GM12878 (cell line): ENCODE data around the gene PHKG2. TPM values are rescaled to one million over a fixed set of nuclear protein-coding genes. Genes with fewer than 3 reads are reported as not detected.

Source experiments
- ATAC-seq: fragments of 200-7000 bp; cut with Tn5 transposase; 3 replicates; pipeline ENCODE4 v1.9.1; 2020; ENCODE audit warnings: mild to moderate bottlenecking, moderate library complexity
- BruUV-seq: library from RNA; stranded (reverse); fragments of 400-500 nt; replicated peaks from 2 replicates; lab custom pipeline; 2021; lab: Mats Ljungman, UMichigan
- CTCF ChIA-PET: fragments of 300-600 bp; sonication (Branson Sonifier 250); formaldehyde crosslinking; extraction: SDS; loops from one replicate; lab custom pipeline; 2021; ENCODE audit warnings: inconsistent platforms; lab: Yijun Ruan, JAX
- POLR2A ChIA-PET: fragments of 350-600 bp; formaldehyde crosslinking; extraction: SDS; loops from one replicate; lab custom pipeline; 2021; ENCODE audit warnings: inconsistent platforms; lab: Charles Lee
- RAD21 ChIA-PET: fragments of 300-600 bp; sonication (Branson Sonifier 250); formaldehyde crosslinking; loops from one replicate; lab custom pipeline; 2023; ENCODE audit warnings: antibody characterized with exemption; ENCODE audit not compliant: unreplicated experiment; lab: Charles Lee
- SMC1A ChIA-PET: fragments of 300-600 bp; sonication (Branson Sonifier 250); formaldehyde crosslinking; loops from one replicate; lab custom pipeline; 2023; ENCODE audit not compliant: unreplicated experiment, uncharacterized antibody; lab: Charles Lee
- DNase-seq: peaks from one replicate; pipeline ENCODE4 v3.0.0-alpha.2; 2011; ENCODE audit warnings: low read depth, low spot score
- FAIRE-seq: peaks from 3 replicates; lab custom pipeline; 2011; peaks lifted over from hg19 to GRCh38; lab: Jason Lieb, UNC
- H2AFZ ChIP-seq: 2 replicates; pipeline ENCODE4 v1.6.0; 2011; ENCODE audit warnings: low read depth, low read length, control low read depth; ENCODE audit not compliant: control insufficient read depth
- H3K27ac ChIP-seq: 2 replicates; pipeline ENCODE4 v1.5.1; 2011; ENCODE audit warnings: control low read depth; ENCODE audit not compliant: control insufficient read depth, insufficient read depth
- H3K27me3 ChIP-seq, 2 experiments: replicated peaks in 1 of 2; 2 replicates each; pipeline versions ENCODE4 v1.6.0 to v1.6.1; 2011; ENCODE audit warnings: low read length in 1 of 2; ENCODE audit not compliant: control insufficient read depth in 2 of 2, insufficient read depth in 2 of 2
- H3K36me3 ChIP-seq, 2 experiments: 2 replicates each; pipeline ENCODE4 v1.5.1; 2011; ENCODE audit warnings: low read length in 1 of 2; ENCODE audit not compliant: control insufficient read depth in 2 of 2, insufficient read depth in 2 of 2
- H3K4me1 ChIP-seq: 2 replicates; pipeline ENCODE4 v1.6.1; 2011; ENCODE audit warnings: mild to moderate bottlenecking, low read length, moderate library complexity, mixed read lengths; ENCODE audit not compliant: control insufficient read depth, insufficient read depth
- H3K4me2 ChIP-seq: 2 replicates; pipeline ENCODE4 v1.6.0; 2011; ENCODE audit warnings: control low read depth; ENCODE audit not compliant: control insufficient read depth, insufficient read depth
- H3K4me3 ChIP-seq: fragments of 200-600 bp; sonication (generic); 2 replicates; pipeline ENCODE4 v1.5.1; 2016
- H3K79me2 ChIP-seq: 2 replicates; pipeline ENCODE4 v1.6.0; 2011; ENCODE audit warnings: low read length; ENCODE audit not compliant: control insufficient read depth, insufficient read depth
- H3K9ac ChIP-seq: 2 replicates; pipeline ENCODE4 v1.8.0; 2011; ENCODE audit warnings: low read length, control low read depth, mixed read lengths; ENCODE audit not compliant: control insufficient read depth, insufficient read depth
- H3K9me3 ChIP-seq: replicated peaks from 3 replicates; pipeline ENCODE4 v1.5.1; 2011; ENCODE audit warnings: mild to moderate bottlenecking, low read length; ENCODE audit not compliant: control insufficient read depth, insufficient read depth
- H4K20me1 ChIP-seq: 2 replicates; pipeline ENCODE4 v1.6.0; 2011; ENCODE audit not compliant: control insufficient read depth, insufficient read depth
- BRCA1 ChIP-seq: IDR thresholded peaks from 2 replicates; pipeline ENCODE4 v1.6.1; 2011; ENCODE audit warnings: low read depth, low read length, improper control_type of control experiment
- CBX3 ChIP-seq: fragments of 200-600 bp; sonication (generic); IDR thresholded peaks from 2 replicates; pipeline ENCODE4 v1.6.1; 2016; ENCODE audit warnings: low read depth, borderline replicate concordance
- CHD2 ChIP-seq: IDR thresholded peaks from 2 replicates; pipeline ENCODE4 v1.6.1; 2011; ENCODE audit warnings: low read depth, low read length, improper control_type of control experiment, borderline replicate concordance
- EP300 ChIP-seq, 2 experiments: fragments of 150-350 bp in 1 of 2; IDR thresholded peaks; 2 replicates each; pipeline ENCODE4 v1.6.1; 2011 to 2012; ENCODE audit warnings: low read depth in 2 of 2, low read length in 2 of 2, borderline replicate concordance in 1 of 2, improper control_type of control experiment in 1 of 2, inconsistent platforms in 1 of 2; ENCODE audit not compliant: control insufficient read depth in 1 of 2
- ESRRA ChIP-seq: IDR thresholded peaks from 2 replicates; pipeline ENCODE4 v1.6.1; 2012; ENCODE audit warnings: mild to moderate bottlenecking, low read length, improper control_type of control experiment
- ETV6 ChIP-seq, 2 experiments: fragments of 450-650 bp in 1 of 2; IDR thresholded peaks in 1 of 2; conservative IDR thresholded peaks in 1 of 2; 2 replicates each; pipeline ENCODE4 v1.6.1; 2014; ENCODE audit warnings: antibody characterized with exemption in 1 of 2, borderline replicate concordance in 1 of 2, low read depth in 1 of 2, mild to moderate bottlenecking in 1 of 2, moderate library complexity in 1 of 2
- FOS ChIP-seq: IDR thresholded peaks from 3 replicates; pipeline ENCODE4 v1.6.1; 2011; ENCODE audit warnings: borderline replicate concordance; ENCODE audit not compliant: insufficient read length; ENCODE audit errors: extremely low read depth
- JUND ChIP-seq: IDR thresholded peaks from 2 replicates; pipeline ENCODE4 v1.6.1; 2012; ENCODE audit warnings: low read depth, mild to moderate bottlenecking, low read length, improper control_type of control experiment, moderate library complexity
- MYB ChIP-seq: fragments of 150-350 bp; IDR thresholded peaks from 2 replicates; pipeline ENCODE4 v1.6.1; 2014; ENCODE audit warnings: mild to moderate bottlenecking, low read depth, low read length, borderline replicate concordance
- NR2F1 ChIP-seq: fragments of 450-650 bp; conservative IDR thresholded peaks from 2 replicates; pipeline ENCODE4 v1.6.1; 2017; ENCODE audit warnings: mild to moderate bottlenecking
- PML ChIP-seq: IDR thresholded peaks from 2 replicates; pipeline ENCODE4 v1.6.1; 2012; ENCODE audit warnings: low read length, inconsistent platforms
- POLR2AphosphoS2 ChIP-seq: IDR thresholded peaks from 2 replicates; pipeline ENCODE4 v1.6.1; 2011; ENCODE audit warnings: low read depth, mild to moderate bottlenecking, low read length, improper control_type of control experiment, moderate library complexity
- POLR2AphosphoS5 ChIP-seq: IDR thresholded peaks from 2 replicates; pipeline ENCODE4 v1.6.1; 2011; ENCODE audit warnings: mild to moderate bottlenecking, low read length, inconsistent platforms
- SIX5 ChIP-seq: IDR thresholded peaks from 2 replicates; pipeline ENCODE4 v1.6.1; 2011; ENCODE audit warnings: mild to moderate bottlenecking, low read depth, low read length, moderate library complexity; ENCODE audit not compliant: severe bottlenecking
- SREBF2 ChIP-seq: IDR thresholded peaks from 2 replicates; pipeline ENCODE4 v1.6.1; 2012; ENCODE audit warnings: mild to moderate bottlenecking, low read length
- TCF7 ChIP-seq: IDR thresholded peaks from 2 replicates; pipeline ENCODE4 v1.6.1; 2014; ENCODE audit warnings: antibody characterized with exemption, borderline replicate concordance
- ZBTB40 ChIP-seq: fragments of 450-650 bp; IDR thresholded peaks from 2 replicates; pipeline ENCODE4 v1.6.1; 2016; ENCODE audit warnings: mild to moderate bottlenecking, moderate library complexity, borderline replicate concordance
- whole genome bisulfite sequencing: methylation state at CpG from one replicate; pipeline ENCODE4 v1.1.6; 2016; ENCODE audit warnings: low lambda C conversion rate; ENCODE audit not compliant: insufficient replicate concordance, insufficient coverage; ENCODE audit errors: missing lambda C conversion rate; 5-methylcytosine and 5-hydroxymethylcytosine counted together
- in situ Hi-C: fragments of 300-500 bp; cut with MboI; formaldehyde crosslinking; loops from 9 replicates; pipeline ENCODE4 v1.14.3; 2018; ENCODE audit warnings: mixed read lengths
- intact Hi-C: fragments of 100-400 bp; cut with micrococcal nuclease; formaldehyde crosslinking; loops from one replicate; pipeline ENCODE4 v1.14.2; 2022; ENCODE audit not compliant: unreplicated experiment
- polyA plus RNA-seq, 11 experiments: library from polyadenylated mRNA; depleted of rRNA in 4 of 11; unstranded in 6 of 11; stranded (reverse) in 5 of 11; fragments of >200 nt; fragmentation: Nextera tagmentation in 4 of 11; fragmentation: Illumina TruSeq in 1 of 11; extraction: Ambion mirVana in 4 of 11; extraction: Trizol in 1 of 11; gene quantifications; 1 replicate in 1 of 11; 2 replicates in 10 of 11; pipeline versions ENCODE4 v1.2.1 to v1.2.3, GENCODE V29; 2011 to 2016; ENCODE audit warnings: inconsistent platforms in 2 of 11, missing spikeins in 2 of 11, low read depth in 1 of 11
- total RNA-seq, 4 experiments: library from RNA; depleted of rRNA in 3 of 4; stranded (reverse); fragments of >200 nt in 3 of 4; fragmentation: Illumina TruSeq in 1 of 4; extraction: Trizol in 1 of 4; gene quantifications; 2 replicates each; pipeline versions ENCODE4 v1.2.1 to v1.2.3, GENCODE V29; 2013 to 2021
- TF ChIP-seq, protein P1 (sequence below): fragments of 450-650 bp; IDR thresholded peaks from 2 replicates; pipeline ENCODE4 v1.6.1; 2014; ENCODE audit warnings: mild to moderate bottlenecking

Gene PHKG2
- total and polyA plus RNA-seq, 10 of the 15 experiments (the other 5 are each of a cell fraction or from before 2014, with no cell fraction given), result 5.2 to 50.1 (median 37.2) TPM

GRCh38 chr16:30710971-30711370 is 37.3 kb upstream of the PHKG2 start:
- ChIA-PET SMC1A (no interaction called here), POLR2A (no interaction called here), CTCF (no interaction called here), RAD21 (no interaction called here)
- no peak overlapping the region for H3K9ac ChIP-seq
- H4K20me1 ChIP-seq, result no peaks in the 10 kb centered on the region; the same call in 1 of the 2 replicates
- intact Hi-C loops (no loop called here), in situ Hi-C loops (no loop called here)
- H3K4me2 ChIP-seq, result no peak overlapping the region
- H3K27ac ChIP-seq, result no peak overlapping the region
- no peak overlapping the region for H2AFZ ChIP-seq
- no peak for ATAC-seq
- BruUV-seq, result no TSS peak
- H3K4me3 ChIP-seq, result no peak overlapping the region
- no peaks in the 10 kb centered on the region; the same call in 1 of the 2 replicates for H3K79me2 ChIP-seq
- DNase-seq, result no peak
- H3K9me3 ChIP-seq, result no peaks in the 10 kb centered on the region
- FAIRE-seq, result no peak
- H3K36me3 ChIP-seq, result peaks cover 45 to 80% of the 10 kb centered on the region in 2 experiments
- no peaks in the 10 kb centered on the region; the same call in 1 of the 2 replicates for H3K4me1 ChIP-seq
- 99% methylated on average over 4 of the region's 4 CpGs for WGBS
- H3K27me3 ChIP-seq, result no peaks in the 10 kb centered on the region
- TF ChIP-seq EP300 (IDR thresholded peaks at IDR 0.05; ENCODE audit: borderline replicate concordance in 1 of 2, control insufficient read depth in 1 of 2, low read depth in 2 of 2, low read length in 2 of 2) (no peak), ZBTB40 (no peak), PML (no peak), TCF7 (no peak), CBX3 (no peak), NR2F1 (no peak), MYB (no peak), BRCA1 (no peak), ETV6 (conservative IDR thresholded peaks at IDR 0.05 in 1 of 2, IDR thresholded peaks at IDR 0.05 in 1 of 2; ENCODE audit: borderline replicate concordance in 1 of 2, low read depth in 1 of 2) (no peak), CHD2 (no peak), POLR2AphosphoS5 (no peak), FOS (no peak), JUND (no peak), ESRRA (no peak), SREBF2 (no peak), POLR2AphosphoS2 (no peak), SIX5 (no peak)
- TF ChIP-seq, protein P1, sequence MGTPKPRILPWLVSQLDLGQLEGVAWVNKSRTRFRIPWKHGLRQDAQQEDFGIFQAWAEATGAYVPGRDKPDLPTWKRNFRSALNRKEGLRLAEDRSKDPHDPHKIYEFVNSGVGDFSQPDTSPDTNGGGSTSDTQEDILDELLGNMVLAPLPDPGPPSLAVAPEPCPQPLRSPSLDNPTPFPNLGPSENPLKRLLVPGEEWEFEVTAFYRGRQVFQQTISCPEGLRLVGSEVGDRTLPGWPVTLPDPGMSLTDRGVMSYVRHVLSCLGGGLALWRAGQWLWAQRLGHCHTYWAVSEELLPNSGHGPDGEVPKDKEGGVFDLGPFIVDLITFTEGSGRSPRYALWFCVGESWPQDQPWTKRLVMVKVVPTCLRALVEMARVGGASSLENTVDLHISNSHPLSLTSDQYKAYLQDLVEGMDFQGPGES, result no peak
